Measurements from ENCODE around the gene CAPN2. TPM values are rescaled to one million over a fixed set of nuclear protein-coding genes. Genes with fewer than 3 reads are reported as not detected.

Gene CAPN2
- total and polyA plus RNA-seq, 2 experiments from 2014 or later = 8.4 to 17.8 TPM

- TF ChIP-seq REST (IDR thresholded peaks at IDR 0.05; ENCODE audit: unreplicated experiment) (no peak), CREB1 (CRISPR knock-in tag; IDR thresholded peaks at IDR 0.05; ENCODE audit: low read depth) (no peak), EZH2phosphoT487 (IDR thresholded peaks at IDR 0.05; ENCODE audit: unreplicated experiment) (no peak), ZNF462 (CRISPR knock-in tag; IDR thresholded peaks at IDR 0.05) (no peak), ZNF114 (CRISPR knock-in tag; IDR thresholded peaks at IDR 0.05) (no peak)
These were observed 60.4 kb downstream of the CAPN2 start (continued) for GRCh38 chr1:223772771-223773160.
